ENCODE measurements around the gene GRM8.

DNA sequence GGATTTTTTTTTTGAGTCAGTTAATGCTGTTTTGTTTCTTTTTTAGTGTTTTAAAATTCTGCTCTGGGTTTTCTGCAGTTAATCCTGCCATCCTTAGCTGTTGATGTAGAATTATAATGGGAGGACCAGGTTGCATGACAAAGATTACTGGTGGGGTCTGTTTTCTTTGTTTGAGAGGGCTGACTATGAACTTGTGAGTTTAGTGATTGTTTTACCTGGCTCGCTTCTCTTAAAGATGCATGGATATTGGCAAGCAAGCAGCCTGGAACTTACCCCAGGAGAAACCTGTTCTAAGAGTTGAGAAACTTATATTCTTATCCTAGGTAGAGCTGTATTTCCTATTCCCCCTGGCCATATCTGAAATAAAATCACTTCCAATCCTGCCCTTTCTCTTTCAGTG is 727.8 kb downstream of the GRM8 start:
- TF ChIP-seq, protein P1, sequence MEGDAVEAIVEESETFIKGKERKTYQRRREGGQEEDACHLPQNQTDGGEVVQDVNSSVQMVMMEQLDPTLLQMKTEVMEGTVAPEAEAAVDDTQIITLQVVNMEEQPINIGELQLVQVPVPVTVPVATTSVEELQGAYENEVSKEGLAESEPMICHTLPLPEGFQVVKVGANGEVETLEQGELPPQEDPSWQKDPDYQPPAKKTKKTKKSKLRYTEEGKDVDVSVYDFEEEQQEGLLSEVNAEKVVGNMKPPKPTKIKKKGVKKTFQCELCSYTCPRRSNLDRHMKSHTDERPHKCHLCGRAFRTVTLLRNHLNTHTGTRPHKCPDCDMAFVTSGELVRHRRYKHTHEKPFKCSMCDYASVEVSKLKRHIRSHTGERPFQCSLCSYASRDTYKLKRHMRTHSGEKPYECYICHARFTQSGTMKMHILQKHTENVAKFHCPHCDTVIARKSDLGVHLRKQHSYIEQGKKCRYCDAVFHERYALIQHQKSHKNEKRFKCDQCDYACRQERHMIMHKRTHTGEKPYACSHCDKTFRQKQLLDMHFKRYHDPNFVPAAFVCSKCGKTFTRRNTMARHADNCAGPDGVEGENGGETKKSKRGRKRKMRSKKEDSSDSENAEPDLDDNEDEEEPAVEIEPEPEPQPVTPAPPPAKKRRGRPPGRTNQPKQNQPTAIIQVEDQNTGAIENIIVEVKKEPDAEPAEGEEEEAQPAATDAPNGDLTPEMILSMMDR (tag by site-specific recombination; IDR thresholded peaks at IDR 0.05): no peak
- TF ChIP-seq ZNF776 (tag by site-specific recombination; IDR thresholded peaks at IDR 0.05; ENCODE audit: borderline replicate concordance): no peak
- TF ChIP-seq ZSCAN23 (tag by site-specific recombination; IDR thresholded peaks at IDR 0.05): no peak
- TF ChIP-seq, protein P2, sequence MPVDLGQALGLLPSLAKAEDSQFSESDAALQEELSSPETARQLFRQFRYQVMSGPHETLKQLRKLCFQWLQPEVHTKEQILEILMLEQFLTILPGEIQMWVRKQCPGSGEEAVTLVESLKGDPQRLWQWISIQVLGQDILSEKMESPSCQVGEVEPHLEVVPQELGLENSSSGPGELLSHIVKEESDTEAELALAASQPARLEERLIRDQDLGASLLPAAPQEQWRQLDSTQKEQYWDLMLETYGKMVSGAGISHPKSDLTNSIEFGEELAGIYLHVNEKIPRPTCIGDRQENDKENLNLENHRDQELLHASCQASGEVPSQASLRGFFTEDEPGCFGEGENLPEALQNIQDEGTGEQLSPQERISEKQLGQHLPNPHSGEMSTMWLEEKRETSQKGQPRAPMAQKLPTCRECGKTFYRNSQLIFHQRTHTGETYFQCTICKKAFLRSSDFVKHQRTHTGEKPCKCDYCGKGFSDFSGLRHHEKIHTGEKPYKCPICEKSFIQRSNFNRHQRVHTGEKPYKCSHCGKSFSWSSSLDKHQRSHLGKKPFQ (tag by site-specific recombination; IDR thresholded peaks at IDR 0.05): no peak
- no peak for TF ChIP-seq ZNF274 (IDR thresholded peaks at IDR 0.05; ENCODE audit: low read length)
- TF ChIP-seq ZNF274 (tag by site-specific recombination; IDR thresholded peaks at IDR 0.05; ENCODE audit: borderline replicate concordance): no peak
- no peak for TF ChIP-seq ZBTB7A (tag by site-specific recombination; IDR thresholded peaks at IDR 0.05; ENCODE audit: low read depth)
- no peak for TF ChIP-seq SP7 (tag by site-specific recombination; IDR thresholded peaks at IDR 0.05)
